Measurements from ENCODE around the gene MCOLN1. TPM values are rescaled to one million over a fixed set of nuclear protein-coding genes. Genes with fewer than 3 reads are reported as not detected.
"Not testable (repeated sequence)": the region's sequence is repeated elsewhere in the genome, so short reads cannot be mapped to it uniquely, and the experiment has no call there.

MCOLN1 gene
- total and polyA plus RNA-seq, 2 experiments from 2014 or later = 7.2 to 16.1 TPM

DNA sequence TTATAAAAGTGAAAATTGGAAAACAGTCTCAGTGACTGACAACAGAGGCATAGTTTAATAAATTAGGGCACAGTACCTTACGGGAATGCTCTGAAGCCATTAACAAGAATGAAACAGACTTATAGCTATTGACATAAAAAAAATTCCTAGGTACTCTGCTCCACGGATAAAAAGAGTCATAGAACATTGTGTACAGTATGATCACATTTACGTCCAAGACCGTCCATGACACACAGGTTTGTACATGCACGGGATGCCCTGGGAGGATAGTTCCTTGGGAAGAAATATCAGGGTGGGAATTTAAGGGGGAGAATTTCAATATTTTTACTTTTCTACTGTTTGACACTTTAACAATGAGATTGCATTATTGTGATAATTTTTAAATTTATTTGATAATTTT is 48.3 kb downstream of the MCOLN1 start:
- Histone ChIP-seq H3K27me3 (ENCODE audit: insufficient read depth) (no peaks in the 10 kb centered on the region), H3F3A (replicated peaks; ENCODE audit: low read depth) (no peaks in the 10 kb centered on the region), H3K27ac (ENCODE audit: low read depth) (no peak overlapping the region), H2AFZ (no peak overlapping the region), H3K36me3 (ENCODE audit: insufficient read depth) (no peaks in the 10 kb centered on the region), H3K4me2 (no peak overlapping the region), H4K20me1 (replicated peaks; ENCODE audit: insufficient read depth) (no peaks in the 10 kb centered on the region), H3K4me1 (ENCODE audit: insufficient read depth) (no peaks in the 10 kb centered on the region), H3K4me3 (no peak overlapping the region), H3K9me2 (ENCODE audit: insufficient read depth) (no peaks in the 10 kb centered on the region), H3K79me2 (replicated peaks; ENCODE audit: insufficient read depth) (no peaks in the 10 kb centered on the region)
- Mint-ChIP-seq H3K9me3 (no peaks in the 10 kb centered on the region), H3K36me3 (ENCODE audit: low read depth) (no peaks in the 10 kb centered on the region), H3K4me1 (no peaks in the 10 kb centered on the region), H3K27ac (no peak overlapping the region), H3K4me3 (no peak overlapping the region), H3K27me3 (ENCODE audit: insufficient read depth, low read depth, poor library complexity) (peaks cover 2% of the 10 kb centered on the region)
- no peak for DNase-seq (ENCODE audit: low spot score)
- no peak for ATAC-seq
- TF ChIP-seq STAT1 (IDR thresholded peaks at IDR 0.05; ENCODE audit: unreplicated experiment) (no peak), JUNB (IDR thresholded peaks at IDR 0.05; ENCODE audit: unreplicated experiment) (no peak), CREB1 (CRISPR knock-in tag; IDR thresholded peaks at IDR 0.05; ENCODE audit: low read depth) (no peak), POLR2AphosphoS5 (IDR thresholded peaks at IDR 0.05; ENCODE audit: low read depth) (no peak), NANOG (IDR thresholded peaks at IDR 0.05; ENCODE audit: borderline replicate concordance) (no peak), EZH2 (IDR thresholded peaks at IDR 0.05; ENCODE audit: low read depth, unreplicated experiment) (no peak), EZH2phosphoT487 (IDR thresholded peaks at IDR 0.05; ENCODE audit: unreplicated experiment) (no peak)
- TF ChIP-seq, protein P1, sequence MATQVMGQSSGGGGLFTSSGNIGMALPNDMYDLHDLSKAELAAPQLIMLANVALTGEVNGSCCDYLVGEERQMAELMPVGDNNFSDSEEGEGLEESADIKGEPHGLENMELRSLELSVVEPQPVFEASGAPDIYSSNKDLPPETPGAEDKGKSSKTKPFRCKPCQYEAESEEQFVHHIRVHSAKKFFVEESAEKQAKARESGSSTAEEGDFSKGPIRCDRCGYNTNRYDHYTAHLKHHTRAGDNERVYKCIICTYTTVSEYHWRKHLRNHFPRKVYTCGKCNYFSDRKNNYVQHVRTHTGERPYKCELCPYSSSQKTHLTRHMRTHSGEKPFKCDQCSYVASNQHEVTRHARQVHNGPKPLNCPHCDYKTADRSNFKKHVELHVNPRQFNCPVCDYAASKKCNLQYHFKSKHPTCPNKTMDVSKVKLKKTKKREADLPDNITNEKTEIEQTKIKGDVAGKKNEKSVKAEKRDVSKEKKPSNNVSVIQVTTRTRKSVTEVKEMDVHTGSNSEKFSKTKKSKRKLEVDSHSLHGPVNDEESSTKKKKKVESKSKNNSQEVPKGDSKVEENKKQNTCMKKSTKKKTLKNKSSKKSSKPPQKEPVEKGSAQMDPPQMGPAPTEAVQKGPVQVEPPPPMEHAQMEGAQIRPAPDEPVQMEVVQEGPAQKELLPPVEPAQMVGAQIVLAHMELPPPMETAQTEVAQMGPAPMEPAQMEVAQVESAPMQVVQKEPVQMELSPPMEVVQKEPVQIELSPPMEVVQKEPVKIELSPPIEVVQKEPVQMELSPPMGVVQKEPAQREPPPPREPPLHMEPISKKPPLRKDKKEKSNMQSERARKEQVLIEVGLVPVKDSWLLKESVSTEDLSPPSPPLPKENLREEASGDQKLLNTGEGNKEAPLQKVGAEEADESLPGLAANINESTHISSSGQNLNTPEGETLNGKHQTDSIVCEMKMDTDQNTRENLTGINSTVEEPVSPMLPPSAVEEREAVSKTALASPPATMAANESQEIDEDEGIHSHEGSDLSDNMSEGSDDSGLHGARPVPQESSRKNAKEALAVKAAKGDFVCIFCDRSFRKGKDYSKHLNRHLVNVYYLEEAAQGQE (IDR thresholded peaks at IDR 0.05; ENCODE audit: unreplicated experiment) = no peak

DNA sequence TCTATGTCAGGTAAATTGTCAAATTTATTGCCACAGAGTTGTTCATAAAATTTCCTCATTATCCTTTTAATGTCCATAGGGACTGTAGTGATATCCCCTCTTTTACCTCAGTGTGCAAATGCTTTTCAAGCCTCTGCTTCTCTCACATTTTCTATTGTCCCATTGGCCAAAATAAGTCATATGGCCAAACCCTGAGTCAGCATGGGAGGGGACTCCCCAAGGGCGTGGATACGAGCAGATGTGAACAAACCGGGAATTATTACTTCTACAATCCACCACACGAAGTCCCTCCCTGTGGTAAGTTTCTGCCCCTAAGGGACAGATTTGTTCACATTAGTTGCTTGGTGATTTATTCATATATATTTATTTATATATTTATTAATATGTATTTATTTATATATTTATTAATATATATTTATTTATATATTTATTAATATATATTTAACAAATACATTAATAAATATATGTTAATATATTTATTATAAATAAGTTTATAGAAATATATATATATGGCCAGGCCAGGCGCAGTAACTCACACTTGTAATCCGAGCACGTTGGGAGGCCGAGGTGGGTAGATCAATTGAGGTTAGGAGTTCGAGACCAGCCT is 53.1 kb downstream of the MCOLN1 start:
- H3K27me3 ChIP-seq (ENCODE audit: insufficient read depth) = no peaks in the 10 kb centered on the region
- no peak overlapping the region for H3K27ac ChIP-seq (ENCODE audit: low read depth)
- TF ChIP-seq, protein P2, sequence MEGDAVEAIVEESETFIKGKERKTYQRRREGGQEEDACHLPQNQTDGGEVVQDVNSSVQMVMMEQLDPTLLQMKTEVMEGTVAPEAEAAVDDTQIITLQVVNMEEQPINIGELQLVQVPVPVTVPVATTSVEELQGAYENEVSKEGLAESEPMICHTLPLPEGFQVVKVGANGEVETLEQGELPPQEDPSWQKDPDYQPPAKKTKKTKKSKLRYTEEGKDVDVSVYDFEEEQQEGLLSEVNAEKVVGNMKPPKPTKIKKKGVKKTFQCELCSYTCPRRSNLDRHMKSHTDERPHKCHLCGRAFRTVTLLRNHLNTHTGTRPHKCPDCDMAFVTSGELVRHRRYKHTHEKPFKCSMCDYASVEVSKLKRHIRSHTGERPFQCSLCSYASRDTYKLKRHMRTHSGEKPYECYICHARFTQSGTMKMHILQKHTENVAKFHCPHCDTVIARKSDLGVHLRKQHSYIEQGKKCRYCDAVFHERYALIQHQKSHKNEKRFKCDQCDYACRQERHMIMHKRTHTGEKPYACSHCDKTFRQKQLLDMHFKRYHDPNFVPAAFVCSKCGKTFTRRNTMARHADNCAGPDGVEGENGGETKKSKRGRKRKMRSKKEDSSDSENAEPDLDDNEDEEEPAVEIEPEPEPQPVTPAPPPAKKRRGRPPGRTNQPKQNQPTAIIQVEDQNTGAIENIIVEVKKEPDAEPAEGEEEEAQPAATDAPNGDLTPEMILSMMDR (conservative IDR thresholded peaks at IDR 0.05; ENCODE audit: low read depth in 2 of 2) = no peak
- TF ChIP-seq JUNB (IDR thresholded peaks at IDR 0.05; ENCODE audit: unreplicated experiment) (no peak), NANOG (IDR thresholded peaks at IDR 0.05; ENCODE audit: borderline replicate concordance) (no peak), EZH2phosphoT487 (IDR thresholded peaks at IDR 0.05; ENCODE audit: unreplicated experiment) (no peak), ZNF331 (CRISPR knock-in tag; IDR thresholded peaks at IDR 0.05; ENCODE audit: low read depth) (no peak), ZNF114 (CRISPR knock-in tag; IDR thresholded peaks at IDR 0.05) (no peak)
- TF ChIP-seq, protein P3, sequence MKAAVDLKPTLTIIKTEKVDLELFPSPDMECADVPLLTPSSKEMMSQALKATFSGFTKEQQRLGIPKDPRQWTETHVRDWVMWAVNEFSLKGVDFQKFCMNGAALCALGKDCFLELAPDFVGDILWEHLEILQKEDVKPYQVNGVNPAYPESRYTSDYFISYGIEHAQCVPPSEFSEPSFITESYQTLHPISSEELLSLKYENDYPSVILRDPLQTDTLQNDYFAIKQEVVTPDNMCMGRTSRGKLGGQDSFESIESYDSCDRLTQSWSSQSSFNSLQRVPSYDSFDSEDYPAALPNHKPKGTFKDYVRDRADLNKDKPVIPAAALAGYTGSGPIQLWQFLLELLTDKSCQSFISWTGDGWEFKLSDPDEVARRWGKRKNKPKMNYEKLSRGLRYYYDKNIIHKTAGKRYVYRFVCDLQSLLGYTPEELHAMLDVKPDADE (IDR thresholded peaks at IDR 0.05) = no peak
- H3F3A ChIP-seq (replicated peaks; ENCODE audit: low read depth) = no peaks in the 10 kb centered on the region
- Mint-ChIP-seq H3K27me3 (ENCODE audit: insufficient read depth, low read depth, poor library complexity) (peaks cover 6% of the 10 kb centered on the region), H3K4me3 (no peak overlapping the region), H3K4me1 (no peaks in the 10 kb centered on the region), H3K27ac (no peak overlapping the region), H3K9me3 (no peaks in the 10 kb centered on the region), H3K36me3 (ENCODE audit: low read depth) (no peaks in the 10 kb centered on the region)
- ATAC-seq (no peak), DNase-seq (ENCODE audit: low spot score) (no peak)
- no peaks in the 10 kb centered on the region for H3K79me2 ChIP-seq (replicated peaks; ENCODE audit: insufficient read depth)
- no peak overlapping the region for H3K4me2 ChIP-seq
- no peak overlapping the region for H3K4me3 ChIP-seq
- no peaks in the 10 kb centered on the region for H3K9me2 ChIP-seq (ENCODE audit: insufficient read depth)
- no peaks in the 10 kb centered on the region for H4K20me1 ChIP-seq (replicated peaks; ENCODE audit: insufficient read depth)
- no peak overlapping the region for H2AFZ ChIP-seq
- H3K4me1 ChIP-seq (ENCODE audit: insufficient read depth) = no peaks in the 10 kb centered on the region
- H3K36me3 ChIP-seq (ENCODE audit: insufficient read depth) = no peaks in the 10 kb centered on the region

DNA sequence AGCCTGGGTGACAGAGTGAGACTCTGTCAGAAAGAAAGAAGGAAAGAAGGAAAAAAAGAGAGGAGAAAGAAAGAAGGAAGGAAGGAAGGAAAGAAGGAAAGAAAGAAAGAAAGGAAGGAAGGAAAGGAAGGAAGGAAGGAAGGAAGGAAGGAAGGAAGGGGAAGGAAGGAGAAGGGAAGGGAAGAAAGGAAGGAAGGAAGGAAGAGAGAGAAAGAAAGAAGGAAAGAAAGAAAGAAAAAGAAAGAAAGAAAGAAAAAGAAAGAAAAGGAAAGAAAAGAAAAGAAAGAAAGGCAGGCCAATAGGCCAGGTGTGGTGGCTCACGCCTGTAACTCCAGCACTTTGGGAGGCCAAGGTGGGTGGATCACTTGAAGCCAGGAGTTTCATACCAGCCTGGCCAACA is 55.0 kb downstream of the MCOLN1 start:
- not testable (repeated sequence) for H3K9me3 Mint-ChIP-seq; H3K27me3 Mint-ChIP-seq (ENCODE audit: insufficient read depth, low read depth, poor library complexity); H3K79me2 ChIP-seq (replicated peaks; ENCODE audit: insufficient read depth); H3K4me2 ChIP-seq; H3K9me2 ChIP-seq (ENCODE audit: insufficient read depth); H3K36me3 ChIP-seq (ENCODE audit: insufficient read depth); H3K4me3 ChIP-seq; H3K27me3 ChIP-seq (ENCODE audit: insufficient read depth); H3K4me1 ChIP-seq (ENCODE audit: insufficient read depth); DNase-seq (ENCODE audit: low spot score); H3K4me1 Mint-ChIP-seq; H2AFZ ChIP-seq; H4K20me1 ChIP-seq (replicated peaks; ENCODE audit: insufficient read depth); ATAC-seq; H3K27ac Mint-ChIP-seq; H3K4me3 Mint-ChIP-seq; H3K27ac ChIP-seq (ENCODE audit: low read depth); H3F3A ChIP-seq (replicated peaks; ENCODE audit: low read depth); H3K36me3 Mint-ChIP-seq (ENCODE audit: low read depth)

Data from GM23338 (cell line).